Tibial nerve (tissue), 4 donors: Measurements from ENCODE around the gene ADK. TPM values are rescaled to one million over a fixed set of nuclear protein-coding genes. Genes with fewer than 3 reads are reported as not detected.

Source experiments
- DNase-seq, 2 donors: peaks; one replicate each; pipeline ENCODE4 v3.0.0-alpha.2; 2019; ENCODE audit warnings: low spot score in 2 of 2
- H3K27ac ChIP-seq, 4 donors: fragments of 200-600 bp; sonication (generic) in 3 of 4; one replicate each; pipeline ENCODE4 v1.5.1; 2017 to 2019; ENCODE audit warnings: mild to moderate bottlenecking in 1 of 4
- H3K27me3 ChIP-seq, 2 donors: fragments of 200-600 bp; sonication (generic) in 1 of 2; one replicate each; pipeline versions ENCODE4 v1.5.1 to v1.6.0; 2017 to 2019
- H3K36me3 ChIP-seq, 3 donors: fragments of 200-600 bp; sonication (generic); one replicate each; pipeline ENCODE4 v1.5.1; 2018 to 2019
- H3K4me1 ChIP-seq, 4 donors: fragments of 200-600 bp; sonication (generic) in 3 of 4; one replicate each; pipeline ENCODE4 v1.5.1; 2017 to 2019
- H3K4me3 ChIP-seq, 4 donors: fragments of 200-600 bp; sonication (generic) in 3 of 4; one replicate each; pipeline ENCODE4 v1.5.1; 2017 to 2019; ENCODE audit warnings: mild to moderate bottlenecking in 1 of 4, moderate library complexity in 1 of 4
- H3K9me3 ChIP-seq, 4 donors: fragments of 200-600 bp; sonication (generic) in 3 of 4; one replicate each; pipeline ENCODE4 v1.5.1; 2017 to 2019
- CTCF ChIP-seq, 5 experiments: fragments of 200-600 bp in 3 of 5; fragments of 450-650 bp in 2 of 5; sonication (generic) in 3 of 5; IDR thresholded peaks; one replicate each; pipeline ENCODE4 v1.5.1; 2016 to 2019; ENCODE audit warnings: antibody characterized with exemption in 5 of 5, mild to moderate bottlenecking in 3 of 5, moderate library complexity in 2 of 5
- EP300 ChIP-seq, 2 donors: sonication (generic); formaldehyde crosslinking; IDR thresholded peaks; one replicate each; pipeline ENCODE4 v1.6.1; 2017; ENCODE audit warnings: antibody characterized with exemption in 2 of 2, mild to moderate bottlenecking in 1 of 2
- POLR2A ChIP-seq, 2 donors: fragments of 450-650 bp; IDR thresholded peaks; one replicate each; pipeline ENCODE4 v1.6.1; 2017; ENCODE audit warnings: antibody characterized with exemption in 2 of 2, mild to moderate bottlenecking in 2 of 2, moderate library complexity in 2 of 2
- WGBS, 2 donors: methylation state at CpG; one replicate each; pipeline ENCODE4 v1.1.5; 2018; 5-methylcytosine and 5-hydroxymethylcytosine counted together
- total RNA-seq, 4 donors: library from RNA; depleted of rRNA; stranded (reverse); fragments of >200 nt; gene quantifications; one replicate each; pipeline ENCODE4 v1.1.0, GENCODE V29; 2016

Gene ADK
- total RNA-seq, 4 donors from 2014 or later, result 28.2 to 50.9 (median 34.0) TPM

- no peaks in the 10 kb centered on the region for H3K27me3 ChIP-seq
- no peaks in the 10 kb centered on the region for H3K9me3 ChIP-seq
- H3K27ac ChIP-seq, result no peak overlapping the region
- DNase-seq, result no peak
- no peak overlapping the region for H3K4me3 ChIP-seq
- no peaks in the 10 kb centered on the region for H3K36me3 ChIP-seq
- H3K4me1 ChIP-seq, result no peaks in the 10 kb centered on the region
- 94 to 98% methylated on average over 1 of the region's 1 CpG for WGBS, 2 donors
- TF ChIP-seq CTCF (IDR thresholded peaks at IDR 0.05) (no peak), POLR2A (IDR thresholded peaks at IDR 0.05) (no peak), EP300 (IDR thresholded peaks at IDR 0.05) (no peak)
These were observed 390.4 kb downstream of the ADK start for GRCh38 chr10:74541375-74541774.

GRCh38 chr10:74542077-74542476 is 391.1 kb downstream of the ADK start:
- no peaks in the 10 kb centered on the region for H3K27me3 ChIP-seq
- no peak overlapping the region for H3K27ac ChIP-seq
- no peaks in the 10 kb centered on the region for H3K4me1 ChIP-seq
- H3K36me3 ChIP-seq, result no peaks in the 10 kb centered on the region
- no peak overlapping the region for H3K4me3 ChIP-seq
- DNase-seq, result peak in 1 of 2 donors; percentile 7
- TF ChIP-seq POLR2A (IDR thresholded peaks at IDR 0.05), result no peak
- peak in 1 of 2 donors; percentile 33 for TF ChIP-seq EP300 (IDR thresholded peaks at IDR 0.05)
- no peaks in the 10 kb centered on the region for H3K9me3 ChIP-seq
- 58 to 73% methylated on average over 2 of the region's 2 CpGs for WGBS, 2 donors

- H3K27me3 ChIP-seq, result no peaks in the 10 kb centered on the region
- TF ChIP-seq EP300 (IDR thresholded peaks at IDR 0.05), result no peak
- no peak for TF ChIP-seq CTCF (IDR thresholded peaks at IDR 0.05)
- no peak for TF ChIP-seq POLR2A (IDR thresholded peaks at IDR 0.05)
These were observed 392.3 kb downstream of the ADK start for GRCh38 chr10:74543276-74543675.

GRCh38 chr10:74544106-74544505 is 393.1 kb downstream of the ADK start:
- no peak for TF ChIP-seq POLR2A (IDR thresholded peaks at IDR 0.05)
- no peak for TF ChIP-seq CTCF (IDR thresholded peaks at IDR 0.05)
- TF ChIP-seq EP300 (IDR thresholded peaks at IDR 0.05), result no peak
- 83% methylated on average over 2 of the region's 2 CpGs for whole genome bisulfite sequencing, 2 donors
- Histone ChIP-seq H3K4me3 (no peak overlapping the region), H3K27me3 (no peaks in the 10 kb centered on the region), H3K4me1 (no peaks in the 10 kb centered on the region), H3K27ac (peak overlapping the region in 1 of 4 donors; percentile 22), H3K9me3 (no peaks in the 10 kb centered on the region), H3K36me3 (no peaks in the 10 kb centered on the region)
- DNase-seq, result no peak

More at GRCh38 chr10:74543276-74543675, 392.3 kb downstream of the ADK start:
- 40 to 47% methylated on average over 1 of the region's 1 CpG for WGBS, 2 donors
- Histone ChIP-seq H3K4me1 (no peaks in the 10 kb centered on the region), H3K27ac (no peak overlapping the region), H3K36me3 (no peaks in the 10 kb centered on the region), H3K9me3 (no peaks in the 10 kb centered on the region), H3K4me3 (no peak overlapping the region)
- DNase-seq, result no peak

GRCh38 chr10:74548676-74549075 is 397.7 kb downstream of the ADK start:
- TF ChIP-seq CTCF (IDR thresholded peaks at IDR 0.05) (no peak), EP300 (IDR thresholded peaks at IDR 0.05) (no peak), POLR2A (IDR thresholded peaks at IDR 0.05) (no peak)
- no peak for DNase-seq
- Histone ChIP-seq H3K4me1 (no peaks in the 10 kb centered on the region), H3K36me3 (no peaks in the 10 kb centered on the region), H3K27me3 (no peaks in the 10 kb centered on the region), H3K27ac (no peak overlapping the region), H3K9me3 (no peaks in the 10 kb centered on the region), H3K4me3 (no peak overlapping the region)
- WGBS, 2 donors, result 82 to 83% methylated on average over 2 of the region's 2 CpGs
